ENCODE data around the gene OR13H1. TPM values are rescaled to one million over a fixed set of nuclear protein-coding genes. Genes with fewer than 3 reads are reported as not detected.
"Not testable (repeated sequence)": the region's sequence is repeated elsewhere in the genome, so short reads cannot be mapped to it uniquely, and the experiment has no call there.

Gene OR13H1
- polyA plus RNA-seq, 6 donors from 2014 or later: not detected

- Mint-ChIP-seq H3K27me3 (peaks cover 0 to 11% (median 0%) of the 10 kb centered on the region in 3 donors), H3K36me3 (no peaks in the 10 kb centered on the region), H3K9me3 (peaks cover 0 to 2% (median 0%) of the 10 kb centered on the region in 7 donors), H3K4me1 (no peaks in the 10 kb centered on the region), H3K4me3 (no peak overlapping the region), H3K27ac (no peak overlapping the region)
- DNase-seq (no peak), ATAC-seq (ENCODE audit: low read depth in 2 of 2) (no peak)
These were observed 34.3 kb downstream of the OR13H1 start for GRCh38 chrX:131577999-131578734.

GRCh38 chrX:131578735-131579367 lies 35.0 kb downstream of the OR13H1 start:
- H3K36me3 Mint-ChIP-seq; ATAC-seq (ENCODE audit: low read depth in 2 of 2); H3K27me3 Mint-ChIP-seq: not testable (repeated sequence)

GRCh38 chrX:131588995-131589394 lies 45.1 kb downstream of the OR13H1 start:
- H3K27me3 Mint-ChIP-seq: no peaks in the 10 kb centered on the region
- peaks cover 0 to 2% (median 0%) of the 10 kb centered on the region in 7 donors for H3K9me3 Mint-ChIP-seq
- H3K4me3 Mint-ChIP-seq: no peak overlapping the region

More at GRCh38 chrX:131578735-131579367, 35.0 kb downstream of the OR13H1 start:
- DNase-seq, H3K4me1 Mint-ChIP-seq, H3K27ac Mint-ChIP-seq, H3K4me3 Mint-ChIP-seq, H3K9me3 Mint-ChIP-seq: not testable (repeated sequence)

More at GRCh38 chrX:131588995-131589394, 45.1 kb downstream of the OR13H1 start:
- H3K27ac Mint-ChIP-seq: no peak overlapping the region
- no peaks in the 10 kb centered on the region for H3K4me1 Mint-ChIP-seq
- DNase-seq (no peak), ATAC-seq (ENCODE audit: low read depth in 2 of 2) (no peak)
- H3K36me3 Mint-ChIP-seq: no peaks in the 10 kb centered on the region

All from naive B cell (primary cell).